ENCODE data around the gene CFAP92.

CFAP92 gene

DNA sequence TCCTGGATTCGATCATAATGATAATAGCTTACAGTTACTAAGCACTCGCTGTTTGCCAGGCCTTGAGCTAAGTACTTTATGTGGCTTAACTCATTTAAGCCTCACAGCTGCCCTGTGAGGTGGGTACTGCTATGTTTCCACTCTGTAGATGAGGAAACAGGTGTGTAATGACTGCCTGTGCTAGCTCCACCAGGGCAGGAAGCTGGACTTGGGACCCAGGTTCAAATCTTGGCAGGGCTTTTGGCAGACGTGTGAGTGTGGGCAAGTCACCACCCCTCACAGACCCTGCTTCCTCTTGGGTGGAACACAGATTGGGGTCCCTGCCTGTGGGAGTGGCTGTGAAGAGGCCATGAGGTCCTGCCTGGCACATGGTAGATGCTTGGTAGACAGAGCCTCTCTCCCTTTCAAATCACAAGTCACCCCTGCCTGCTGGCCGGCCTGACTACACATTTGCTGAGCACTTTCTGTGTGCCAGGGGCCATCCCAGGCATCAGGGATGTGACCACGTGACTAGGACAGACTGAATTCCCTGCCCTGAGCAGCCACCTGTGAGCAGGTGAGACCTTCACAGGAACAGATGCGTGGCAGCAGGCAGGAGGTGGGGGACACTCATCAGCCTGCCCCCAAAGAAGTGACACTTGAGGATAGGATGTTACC is 10.9 kb upstream of the CFAP92 start:
- peak; percentile 64 for DNase-seq

DNA sequence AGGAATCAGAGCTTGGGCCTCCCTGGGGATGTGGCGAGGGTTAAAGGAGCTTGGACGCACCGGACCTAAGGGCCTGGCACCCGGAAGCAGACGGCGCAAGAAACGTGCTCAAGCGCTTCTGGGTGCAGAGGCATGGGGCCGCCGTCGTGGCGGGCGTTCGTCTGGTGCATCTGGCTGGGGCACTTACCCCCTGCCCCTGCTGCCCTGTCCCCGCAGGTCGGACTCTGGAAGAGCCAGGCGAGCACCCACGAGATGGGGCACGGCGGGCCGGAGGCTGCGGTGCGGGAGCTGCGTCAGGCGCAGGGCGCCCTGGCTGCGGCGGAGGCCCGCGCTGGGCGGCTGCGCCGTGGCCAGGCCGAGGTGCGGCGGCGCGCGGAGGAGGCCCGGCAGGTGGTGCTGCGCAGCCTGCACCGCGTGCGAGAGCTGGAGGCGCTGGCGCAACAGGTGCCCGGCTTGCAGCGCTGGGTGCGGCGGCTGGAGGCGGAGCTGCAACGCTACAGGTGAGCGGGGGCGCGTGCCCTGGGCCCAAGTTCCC is 9.8 kb upstream of the CFAP92 start:
- DNase-seq, result peak; percentile 71

DNA sequence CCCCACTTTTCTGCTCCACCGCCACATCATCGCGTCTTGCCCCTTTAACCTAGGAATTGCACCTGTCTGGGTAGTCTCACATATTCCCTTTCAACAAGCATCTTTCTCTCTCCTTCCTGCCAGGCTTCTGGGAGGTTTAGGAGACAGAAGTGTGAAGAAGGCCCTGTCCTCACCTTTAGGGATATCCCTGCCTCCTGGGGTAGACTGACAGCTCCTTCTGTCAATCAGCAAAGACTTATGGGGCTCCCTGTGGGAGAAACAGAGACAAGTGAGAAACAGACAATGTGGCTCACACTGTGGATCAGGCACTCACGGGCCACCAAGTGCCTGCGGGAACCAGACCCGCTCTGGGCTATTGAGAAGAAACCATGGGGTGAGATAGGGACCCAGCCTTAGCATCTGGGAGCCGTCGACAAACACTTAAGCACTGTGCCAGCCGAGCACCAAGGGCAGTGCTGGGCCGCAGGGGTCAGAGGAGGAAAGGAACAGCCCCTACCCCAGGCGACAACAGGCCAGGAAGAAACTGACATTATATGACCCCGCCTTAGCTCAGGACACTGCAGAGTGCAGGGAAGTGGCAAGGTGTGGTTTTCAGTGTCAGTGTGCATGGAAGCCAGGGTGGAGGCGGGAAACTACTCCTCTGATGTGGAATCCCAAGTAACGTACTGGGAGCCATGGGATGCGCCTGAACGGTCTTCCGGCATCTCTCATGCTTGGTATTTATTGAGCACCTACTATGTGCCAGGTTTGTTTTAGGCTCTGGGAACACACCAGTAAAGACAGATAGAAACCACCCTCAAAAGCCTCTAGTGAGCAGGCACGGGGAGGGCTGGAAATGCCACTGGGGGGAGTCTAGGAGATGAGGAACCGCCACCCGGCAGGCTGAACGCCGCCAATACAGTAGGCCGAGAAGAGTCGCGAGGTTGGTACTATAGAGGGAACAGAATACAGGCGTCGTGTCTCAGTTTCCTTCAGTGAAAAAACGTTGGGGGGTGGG is 9.0 kb upstream of the CFAP92 start:
- no peak for DNase-seq

DNA sequence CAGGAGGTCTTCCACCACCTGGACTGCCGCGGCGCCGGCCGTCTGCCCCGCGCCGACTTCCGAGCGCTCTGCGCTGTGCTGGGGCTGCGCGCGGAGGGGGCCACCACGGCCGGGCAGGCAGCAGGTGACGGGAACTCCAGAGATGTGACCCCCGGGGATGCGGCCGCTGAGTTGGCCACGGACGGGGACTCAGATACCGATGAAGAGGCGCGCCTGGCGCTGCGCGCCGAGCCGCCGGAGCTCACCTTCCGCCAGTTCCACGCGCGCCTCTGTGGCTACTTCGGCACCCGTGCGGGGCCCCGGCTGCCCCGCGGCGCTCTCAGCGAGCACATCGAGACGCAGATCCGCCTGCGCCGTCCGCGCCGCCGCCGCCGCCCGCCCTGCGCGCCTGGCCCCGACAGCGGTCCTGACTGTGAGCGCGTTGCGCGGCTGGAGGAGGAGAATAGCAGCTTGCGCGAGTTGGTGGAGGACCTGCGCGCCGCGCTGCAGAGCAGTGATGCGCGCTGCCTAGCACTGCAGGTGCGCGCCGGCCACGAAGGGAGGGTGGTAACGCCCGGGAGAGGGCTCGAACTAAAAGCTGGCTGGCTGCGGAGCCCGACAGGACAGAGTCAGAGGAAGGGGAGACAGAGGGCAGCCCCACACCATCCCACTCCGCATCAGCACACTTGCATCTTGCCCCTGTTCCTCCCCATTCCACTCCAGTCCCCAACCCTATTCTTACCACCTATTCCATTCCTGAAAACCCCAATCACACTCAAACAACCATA is 8.1 kb upstream of the CFAP92 start:
- no peak for DNase-seq

DNA sequence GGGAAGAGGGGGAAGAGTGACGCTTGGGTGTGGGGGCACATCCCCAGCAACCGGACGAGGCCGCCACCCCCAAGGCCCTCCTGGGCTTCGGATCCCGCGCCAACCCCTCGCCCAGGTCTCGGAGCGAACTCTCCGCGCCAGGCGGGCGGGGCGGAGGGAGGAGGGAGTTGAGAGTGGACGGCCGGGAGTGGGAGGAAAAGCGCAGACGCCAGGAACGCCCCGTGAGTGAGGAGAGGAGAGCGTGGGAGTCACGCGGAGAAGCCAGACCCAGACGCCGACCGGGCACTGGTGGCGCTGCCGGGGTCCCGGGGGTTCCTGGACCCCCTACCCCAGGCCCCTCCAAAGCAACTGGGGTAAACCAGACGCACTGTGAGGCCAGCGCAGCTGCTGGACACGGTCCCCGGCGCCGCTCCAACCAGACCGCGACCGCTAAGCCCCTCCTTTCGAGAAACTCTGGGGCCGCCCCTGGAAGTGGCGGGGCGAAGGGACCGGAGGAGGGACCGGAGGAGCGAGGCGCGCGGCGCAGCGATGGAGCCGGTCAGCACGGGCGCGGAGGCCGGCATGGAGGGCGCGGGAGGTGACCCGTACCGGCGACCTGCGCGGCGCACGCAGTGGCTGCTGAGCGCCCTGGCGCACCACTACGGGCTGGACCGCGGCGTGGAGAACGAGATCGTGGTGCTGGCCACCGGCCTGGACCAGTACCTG is 7.4 kb upstream of the CFAP92 start, which contains the start of gene EFCC1:
Gene EFCC1, plus strand, starts transcription at position 204 of the 705 bp plus-strand sequence. Its CDS starts 325 bp downstream, at position 529.
- DNase-seq, result no peak

DNA sequence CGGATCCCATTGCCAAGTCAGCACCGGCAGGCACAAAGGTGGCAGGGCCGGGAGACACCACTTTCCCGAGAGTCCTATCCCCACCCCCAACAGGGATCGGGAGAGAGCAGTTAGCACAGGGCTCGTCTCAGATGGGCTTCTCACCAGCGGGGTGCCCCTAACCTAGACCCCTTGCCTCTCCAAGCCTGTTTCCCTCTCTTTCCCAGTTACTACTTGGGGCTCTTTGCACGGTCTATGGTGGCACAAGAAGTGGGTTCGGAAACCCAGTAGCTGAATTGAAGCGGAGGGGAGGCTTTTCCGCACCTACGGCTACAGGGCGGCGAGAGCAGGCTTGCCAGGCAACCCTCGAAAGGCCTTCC is 6.8 kb upstream of the CFAP92 start:
- no peak for DNase-seq

DNA sequence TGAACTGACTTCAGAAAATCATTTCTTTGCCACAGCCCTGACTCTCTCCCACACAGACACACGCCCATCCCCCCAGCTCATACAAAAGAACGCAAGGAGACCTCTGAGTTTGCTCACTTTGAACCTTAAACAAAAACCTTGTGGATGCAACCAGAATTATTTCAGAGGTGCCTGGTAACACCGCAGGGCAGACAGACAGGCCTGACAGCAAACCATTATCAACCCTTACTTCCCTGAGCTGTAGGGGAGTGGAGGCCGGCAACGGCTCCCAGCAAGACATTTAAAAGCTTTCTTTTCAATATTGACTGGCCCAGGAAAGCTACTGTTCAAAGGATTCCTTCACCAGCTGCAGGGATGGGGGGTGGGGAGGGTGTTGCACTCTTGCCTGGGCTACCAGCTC is 5.2 kb upstream of the CFAP92 start:
- no peak for DNase-seq

DNA sequence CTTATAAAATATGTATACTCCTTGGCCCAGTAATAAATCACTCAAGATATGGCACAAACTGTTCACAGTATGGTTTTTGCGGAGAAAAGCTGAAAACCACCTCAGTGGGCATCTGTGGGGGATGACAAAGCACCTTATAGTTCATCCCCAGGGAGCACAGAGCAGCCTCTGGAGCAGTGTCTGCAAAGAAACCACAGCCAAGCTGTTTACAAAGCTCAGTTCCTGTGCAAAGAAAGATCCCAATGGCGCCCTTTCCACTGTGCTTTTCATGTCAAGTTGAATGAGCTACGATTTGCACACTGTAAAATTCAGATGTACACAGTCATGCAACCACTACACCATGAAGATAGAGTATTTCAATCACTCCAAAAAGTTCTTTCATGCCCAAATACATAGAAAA is 4.7 kb upstream of the CFAP92 start:
- no peak for DNase-seq

DNA sequence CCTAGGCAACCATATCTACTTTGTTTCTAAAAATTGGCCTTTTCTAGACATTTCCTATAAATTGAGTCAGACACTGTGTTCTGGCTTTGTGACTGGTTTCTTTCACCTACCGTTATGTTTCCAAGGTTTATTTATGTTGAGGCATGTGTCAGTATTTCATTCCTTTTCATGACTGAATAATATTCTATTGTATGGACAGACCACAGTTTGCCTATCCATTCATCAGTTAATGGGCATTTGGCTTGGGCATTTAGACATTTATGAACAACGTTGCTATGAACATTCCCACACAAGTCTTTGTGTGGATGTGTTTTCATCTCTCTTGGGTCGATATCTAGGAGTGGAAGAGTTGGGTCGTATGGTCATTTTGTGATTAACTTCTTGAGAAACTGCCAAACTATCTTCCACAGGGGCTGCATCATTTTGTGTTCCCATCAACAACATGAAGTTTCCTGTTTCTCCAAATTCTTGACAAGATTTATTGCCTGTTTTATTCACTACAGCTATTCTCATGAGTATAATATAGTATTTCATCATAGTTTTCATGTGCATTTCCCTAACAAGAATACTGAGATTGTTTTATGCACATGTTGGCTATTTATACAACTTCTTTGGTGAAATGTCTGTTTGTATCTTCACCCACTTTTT is 3.7 kb upstream of the CFAP92 start:
- DNase-seq, result no peak

DNA sequence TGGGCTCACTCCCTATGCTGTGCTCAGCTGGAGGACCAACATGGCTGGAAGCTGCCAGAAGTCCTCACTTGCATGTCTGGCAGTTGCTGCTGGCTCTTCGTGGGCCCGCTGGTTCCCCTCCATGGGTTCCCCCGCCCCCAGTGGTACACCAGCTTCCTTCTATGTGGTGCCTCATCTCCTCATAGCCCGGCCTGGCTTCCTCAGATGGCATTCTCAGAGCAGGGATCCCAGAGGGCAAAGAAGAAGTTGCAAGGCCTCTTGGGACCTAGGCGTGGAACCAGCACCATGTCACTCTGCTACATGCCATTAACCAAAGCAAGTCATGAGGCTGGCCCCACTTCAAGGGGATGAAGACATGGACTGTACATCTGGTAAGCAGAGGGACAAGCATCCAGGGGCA is 2.9 kb upstream of the CFAP92 start:
- DNase-seq, result no peak

DNA sequence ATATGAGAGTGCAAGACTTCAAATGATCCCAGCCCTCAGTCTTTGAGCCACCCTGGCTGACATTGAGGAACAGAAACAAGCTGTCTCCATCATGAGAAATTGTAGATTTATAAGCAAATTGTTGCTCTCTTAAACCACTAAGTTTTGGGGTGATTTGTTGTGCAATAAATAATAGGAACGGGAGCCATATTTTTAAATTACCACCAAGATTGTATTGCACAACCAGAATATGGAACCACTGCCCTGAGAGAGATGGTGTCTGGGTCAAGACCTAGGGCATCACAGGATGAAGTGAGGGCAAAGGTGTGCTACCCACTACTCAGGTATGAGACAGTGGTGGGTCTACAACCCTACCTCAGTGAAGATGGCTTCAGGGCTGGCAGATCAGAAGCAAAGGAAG is 2.3 kb upstream of the CFAP92 start:
- DNase-seq, result no peak

DNA sequence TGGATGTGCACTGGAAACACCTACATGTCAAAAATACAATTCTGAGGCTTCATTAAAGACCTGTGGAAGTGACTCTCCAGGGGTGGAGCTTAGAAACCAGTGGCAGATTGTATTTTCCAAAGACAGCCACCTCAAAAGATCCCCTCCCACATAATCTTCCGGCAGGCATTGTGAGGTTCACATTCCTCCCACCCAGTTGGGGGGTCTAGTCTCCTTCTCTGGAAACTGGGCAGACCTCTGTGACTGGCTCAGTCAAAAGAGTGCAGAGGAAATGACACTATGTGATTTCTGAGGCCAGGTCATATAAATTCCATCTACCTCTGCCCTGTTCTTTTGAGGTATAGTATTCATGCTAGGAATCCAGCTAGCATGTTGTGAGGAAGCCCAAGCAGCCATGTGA is 1.9 kb upstream of the CFAP92 start:
- no peak for DNase-seq

DNA sequence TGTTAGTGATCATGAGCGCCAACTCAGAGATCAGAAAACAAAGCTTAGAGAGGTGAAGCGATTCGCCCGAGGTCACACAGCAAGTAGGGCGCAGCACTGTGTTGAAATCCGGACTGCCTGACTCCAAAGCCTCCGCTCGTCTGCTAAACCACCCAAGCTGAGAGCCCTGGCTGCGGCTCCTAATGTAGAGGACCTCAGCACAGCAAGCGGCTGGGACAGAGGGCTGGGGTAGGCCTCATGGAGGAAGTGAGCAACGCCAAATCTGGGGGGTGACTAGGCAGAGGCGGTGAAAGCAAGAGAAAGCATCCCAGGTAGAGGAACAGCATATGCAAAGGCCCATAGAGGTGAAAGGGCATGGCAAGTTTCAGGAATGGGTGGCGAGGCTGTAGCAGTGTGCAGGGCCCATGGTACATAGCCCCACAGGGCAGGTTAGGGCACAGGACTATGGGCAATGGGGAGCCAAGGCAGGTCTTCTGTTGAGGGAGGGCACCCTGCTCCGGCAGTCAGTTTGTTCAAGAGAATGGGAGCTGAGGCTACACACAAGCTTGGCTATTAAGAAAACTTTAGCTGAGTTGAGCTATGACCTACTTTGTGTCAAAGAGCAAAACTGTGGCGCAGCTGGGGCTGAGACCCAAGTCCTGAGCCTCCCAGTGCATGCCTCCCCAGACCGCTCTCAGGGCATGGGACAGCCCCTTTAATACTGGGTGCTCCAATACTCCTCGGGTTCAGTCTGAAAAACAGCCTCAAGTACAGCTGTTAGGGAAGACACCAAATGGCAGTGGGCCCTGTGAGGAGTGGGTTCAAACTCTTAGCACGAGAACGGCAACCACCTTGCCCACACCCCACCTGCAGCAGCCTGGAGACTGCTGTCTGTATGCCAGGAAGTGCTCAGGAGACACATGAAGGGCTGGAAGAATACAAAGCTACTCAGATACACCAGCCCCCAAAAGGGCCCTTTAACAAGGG is 988 bp upstream of the CFAP92 start:
- DNase-seq, result no peak

DNA sequence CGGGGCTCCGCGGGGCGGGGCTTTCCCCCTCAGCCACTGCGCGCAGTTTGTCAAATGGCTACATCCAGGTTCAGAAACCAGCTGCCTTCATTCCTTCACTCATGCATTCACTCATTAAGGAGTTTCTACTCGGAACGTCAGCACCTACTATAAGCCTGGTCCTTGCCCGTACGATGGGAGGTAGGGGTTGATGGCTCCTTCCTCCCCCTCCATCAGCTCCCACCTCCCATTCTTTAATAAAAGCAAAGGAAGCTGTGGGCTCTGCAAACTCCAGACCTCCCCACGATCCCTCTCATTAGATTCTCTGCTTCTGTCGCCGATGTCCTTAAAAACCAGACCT is 267 bp upstream of the CFAP92 start:
- DNase-seq, result no peak

DNA sequence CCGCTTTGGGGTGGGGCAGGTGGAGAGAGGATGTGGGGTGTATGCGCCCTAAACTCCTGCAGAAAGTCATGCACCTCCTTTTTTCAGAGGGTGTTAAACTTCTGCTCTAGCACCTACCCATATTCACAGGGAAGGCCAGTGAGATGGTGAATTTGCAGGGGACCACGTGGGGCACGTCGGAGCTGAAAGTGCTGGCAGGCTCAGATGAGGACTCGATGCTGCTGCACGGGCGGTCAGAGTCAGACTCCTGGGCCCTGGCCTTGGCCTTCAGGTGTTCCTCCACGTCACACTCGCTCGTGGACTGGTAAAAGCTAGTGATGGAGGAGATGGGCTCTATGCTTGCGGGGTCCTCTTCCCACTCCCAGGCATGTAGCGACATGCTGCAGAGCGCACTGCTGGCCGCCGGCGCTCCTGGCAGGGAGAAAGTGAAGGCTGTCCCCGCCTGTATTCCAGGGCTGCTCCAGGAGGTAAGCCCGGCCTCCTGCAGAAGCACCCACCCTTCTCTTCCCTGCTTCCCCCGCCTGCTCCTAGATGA is 883 bp downstream of the CFAP92 start:
- no peak for DNase-seq

DNA sequence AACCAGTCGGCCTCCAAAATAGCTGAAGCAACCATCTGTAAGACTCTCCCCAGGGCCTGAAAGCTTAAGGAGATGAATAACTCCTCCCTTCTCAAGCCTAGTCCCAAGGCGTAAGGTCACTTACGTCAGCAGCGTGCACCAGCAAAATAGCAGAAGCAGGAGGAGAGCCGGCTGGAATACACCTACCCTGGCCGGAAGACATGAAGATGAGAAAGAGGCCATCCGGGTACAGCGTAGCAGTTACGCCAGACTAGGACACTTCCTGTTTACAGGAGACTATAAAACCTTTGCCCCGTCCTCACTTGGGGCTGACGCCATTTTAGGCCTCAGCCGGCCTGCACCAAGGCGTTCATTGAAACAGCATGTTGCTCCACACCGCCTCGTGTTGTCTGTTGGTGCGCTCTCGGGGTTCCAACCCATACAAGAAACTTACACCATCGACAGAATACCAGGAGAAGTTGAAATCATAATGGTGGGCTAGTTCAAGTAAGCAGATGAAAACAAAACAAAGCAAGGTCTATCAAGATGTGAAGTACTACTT is 2.5 kb downstream of the CFAP92 start:
- DNase-seq, result no peak

DNA sequence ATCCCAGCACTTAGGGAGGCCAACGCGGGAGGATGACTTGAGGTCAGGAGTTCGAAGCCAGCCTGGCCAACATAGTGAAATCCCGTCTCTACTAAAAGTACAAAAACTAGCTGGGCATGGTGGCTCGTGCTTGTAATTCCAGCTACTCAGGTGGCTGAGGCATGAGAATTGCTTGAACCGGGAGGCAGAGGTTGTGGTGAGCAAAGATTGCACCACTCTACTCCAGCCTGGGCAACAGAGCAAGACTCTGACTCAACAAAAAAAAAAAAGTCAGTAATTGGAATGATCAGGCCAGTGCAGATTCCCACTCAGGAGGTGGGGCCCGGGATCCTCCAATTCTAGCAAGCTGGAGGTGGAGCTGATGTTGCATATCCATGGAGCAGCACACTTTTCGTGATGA is 5.6 kb downstream of the CFAP92 start:
- DNase-seq, result no peak

DNA sequence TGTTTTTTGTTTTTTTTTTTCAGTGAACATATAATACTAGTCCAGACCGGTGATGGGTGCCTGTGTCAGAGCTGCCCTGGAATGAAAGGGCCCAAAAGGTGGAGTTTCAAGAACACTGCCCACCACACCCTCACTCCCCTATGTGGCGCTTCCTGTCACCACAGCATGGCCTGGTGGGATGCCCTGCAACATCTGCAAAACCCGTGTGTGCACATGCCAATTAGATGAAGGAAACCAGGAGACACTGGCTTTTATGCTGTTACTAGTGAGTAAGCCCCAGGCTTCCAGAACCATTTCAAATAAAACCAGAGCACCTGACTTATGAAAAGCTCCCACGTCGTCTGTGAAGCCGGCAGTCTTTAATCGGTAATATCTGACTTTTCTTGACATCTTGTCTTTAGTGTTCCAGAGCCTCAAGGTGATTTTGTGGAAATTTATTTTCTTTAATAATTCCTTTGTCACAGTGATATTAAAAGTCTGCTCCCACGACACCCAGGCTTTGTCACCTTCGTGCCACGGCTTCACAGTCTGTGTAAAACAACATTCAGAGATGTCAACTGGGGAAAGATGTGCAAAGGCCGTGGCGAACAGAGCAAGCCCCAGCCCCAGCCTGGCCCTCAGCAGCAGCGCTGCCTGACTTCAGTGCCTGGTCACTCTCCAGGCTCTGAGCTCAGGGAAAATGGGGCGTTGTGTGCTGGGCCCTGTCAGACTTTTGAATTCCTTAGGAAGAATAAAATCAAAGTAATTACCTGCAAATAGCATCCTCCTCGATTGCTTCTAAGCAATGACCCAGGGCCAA is 6.4 kb downstream of the CFAP92 start:
- DNase-seq, result no peak

DNA sequence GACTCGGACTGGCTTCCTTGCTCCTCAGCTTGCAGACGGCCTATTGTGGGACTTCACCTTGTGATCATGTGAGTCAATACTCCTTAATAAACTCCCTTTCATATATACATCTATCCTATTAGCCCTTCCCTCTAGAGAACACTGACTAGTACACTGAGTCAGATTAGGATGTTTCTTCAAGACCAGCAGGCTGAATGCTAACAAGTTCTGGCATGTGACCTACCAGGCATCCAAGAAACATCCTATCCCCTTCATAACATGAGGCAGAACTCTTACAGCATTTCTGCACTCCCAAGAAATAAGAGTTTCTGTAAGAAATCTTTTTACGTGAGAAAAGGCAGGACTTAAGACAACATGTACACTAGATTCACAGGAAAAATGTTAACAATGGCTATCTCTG is 9.3 kb downstream of the CFAP92 start:
- DNase-seq, result no peak
